NCI-H146 treated with DMSO at 0.1 percent for 48 hours (cell line): ENCODE data around the gene HPX.
"Not testable (repeated sequence)": the region's sequence is repeated elsewhere in the genome, so short reads cannot be mapped to it uniquely, and the experiment has no call there.

Experiments
- DNase-seq: peaks from one replicate; lab custom pipeline; 2025; ENCODE audit not compliant: unreplicated experiment; lab: John Stamatoyannopoulos, UW

HPX gene

GRCh38 chr11:6393989-6394670 lies 46.7 kb downstream of the HPX start:
- DNase-seq = no peak

- not testable (repeated sequence) for DNase-seq
Measured at GRCh38 chr11:6392251-6392650, 48.5 kb downstream of the HPX start.

GRCh38 chr11:6391537-6392134 lies 49.2 kb downstream of the HPX start:
- DNase-seq = no peak

GRCh38 chr11:6390718-6391469 lies 49.9 kb downstream of the HPX start:
- no peak for DNase-seq

GRCh38 chr11:6389905-6390717 lies 50.7 kb downstream of the HPX start, which contains the start of gene SMPD1:
Gene SMPD1 (plus strand): TSS chr11:6390474. CDS start chr11:6390599, 125 bp downstream.
- DNase-seq = peak; percentile 96

- DNase-seq = no peak
Measured at GRCh38 chr11:6388748-6389147, 52.0 kb downstream of the HPX start.

- DNase-seq = no peak
Measured at GRCh38 chr11:6387811-6388599, 52.8 kb downstream of the HPX start.

- no peak for DNase-seq
Measured at GRCh38 chr11:6385046-6385777, 55.6 kb downstream of the HPX start.
